ENCODE data around the gene SS18L1. TPM values are rescaled to one million over a fixed set of nuclear protein-coding genes. Genes with fewer than 3 reads are reported as not detected.

The SS18L1 gene
- total and polyA plus RNA-seq, 3 donors from 2014 or later = 16.2 to 69.5 (median 54.6) TPM

DNA sequence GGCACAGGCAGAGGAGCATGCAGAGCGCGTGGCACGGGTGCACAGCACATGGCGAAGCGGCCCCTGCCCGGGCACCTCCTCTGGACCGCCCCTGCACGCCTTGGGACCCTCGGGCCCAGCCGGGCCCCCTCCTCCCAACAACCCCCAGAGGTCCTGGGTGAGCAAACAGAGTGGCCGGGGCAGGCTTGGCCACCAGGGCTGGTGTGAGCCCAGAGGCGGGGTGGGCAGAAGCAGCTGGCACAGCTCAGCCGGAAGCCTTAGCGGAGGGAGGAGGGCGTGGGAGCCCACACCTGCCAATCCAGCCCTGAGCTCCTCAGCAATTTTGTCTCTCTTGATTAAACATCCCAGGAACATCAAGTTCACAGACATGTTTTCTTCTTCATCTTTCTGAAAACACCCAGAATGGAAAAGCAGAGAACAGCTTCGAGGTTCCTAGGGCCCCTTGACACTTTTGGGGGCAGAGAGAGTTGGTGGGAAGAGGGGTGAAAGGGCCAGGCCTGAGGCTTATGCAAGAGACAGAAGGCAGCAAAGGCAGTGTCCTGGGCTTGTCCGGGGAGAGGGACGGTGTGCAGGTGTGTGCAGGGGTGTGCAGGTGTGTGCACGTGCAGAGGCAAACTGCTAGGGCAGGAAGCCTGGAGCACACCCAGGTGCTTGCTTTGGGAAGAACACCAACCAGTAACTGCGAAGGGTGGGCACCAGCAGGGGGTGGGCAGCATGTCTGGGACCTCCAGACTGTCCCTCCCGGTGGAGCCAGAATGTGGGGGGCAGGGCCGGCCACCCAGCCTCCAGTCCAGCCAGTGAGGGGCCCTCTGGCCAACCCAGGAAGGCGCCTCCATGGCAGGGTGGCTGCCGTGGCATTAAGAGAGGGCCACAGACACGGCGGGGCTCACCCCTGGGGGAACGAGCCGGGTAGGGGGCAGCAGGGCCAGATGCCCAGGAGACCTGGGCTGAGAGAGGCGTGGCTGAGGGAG lies 71.7 kb downstream of the SS18L1 start:
- Histone ChIP-seq H3K36me3 (ENCODE audit: low read depth, missing control alignments) (no peaks in the 10 kb centered on the region), H3K27ac (no peak overlapping the region), H3K9me3 (no peaks in the 10 kb centered on the region), H3K4me3 (no peak overlapping the region), H3K27me3 (no peaks in the 10 kb centered on the region), H3K4me1 (peaks cover 9% of the 10 kb centered on the region)
- no peak for TF ChIP-seq POLR2A (IDR thresholded peaks at IDR 0.05)
- TF ChIP-seq, protein P1, sequence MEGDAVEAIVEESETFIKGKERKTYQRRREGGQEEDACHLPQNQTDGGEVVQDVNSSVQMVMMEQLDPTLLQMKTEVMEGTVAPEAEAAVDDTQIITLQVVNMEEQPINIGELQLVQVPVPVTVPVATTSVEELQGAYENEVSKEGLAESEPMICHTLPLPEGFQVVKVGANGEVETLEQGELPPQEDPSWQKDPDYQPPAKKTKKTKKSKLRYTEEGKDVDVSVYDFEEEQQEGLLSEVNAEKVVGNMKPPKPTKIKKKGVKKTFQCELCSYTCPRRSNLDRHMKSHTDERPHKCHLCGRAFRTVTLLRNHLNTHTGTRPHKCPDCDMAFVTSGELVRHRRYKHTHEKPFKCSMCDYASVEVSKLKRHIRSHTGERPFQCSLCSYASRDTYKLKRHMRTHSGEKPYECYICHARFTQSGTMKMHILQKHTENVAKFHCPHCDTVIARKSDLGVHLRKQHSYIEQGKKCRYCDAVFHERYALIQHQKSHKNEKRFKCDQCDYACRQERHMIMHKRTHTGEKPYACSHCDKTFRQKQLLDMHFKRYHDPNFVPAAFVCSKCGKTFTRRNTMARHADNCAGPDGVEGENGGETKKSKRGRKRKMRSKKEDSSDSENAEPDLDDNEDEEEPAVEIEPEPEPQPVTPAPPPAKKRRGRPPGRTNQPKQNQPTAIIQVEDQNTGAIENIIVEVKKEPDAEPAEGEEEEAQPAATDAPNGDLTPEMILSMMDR (IDR thresholded peaks at IDR 0.05) = no peak
- intact Hi-C loops (cut with DNase I; ENCODE audit: low total_unique reads) = no loop called here
- DNase-seq = no peak
- WGBS, 2 donors = 86 to 89% methylated on average over 14 to 29 of the region's 29 CpGs

DNA sequence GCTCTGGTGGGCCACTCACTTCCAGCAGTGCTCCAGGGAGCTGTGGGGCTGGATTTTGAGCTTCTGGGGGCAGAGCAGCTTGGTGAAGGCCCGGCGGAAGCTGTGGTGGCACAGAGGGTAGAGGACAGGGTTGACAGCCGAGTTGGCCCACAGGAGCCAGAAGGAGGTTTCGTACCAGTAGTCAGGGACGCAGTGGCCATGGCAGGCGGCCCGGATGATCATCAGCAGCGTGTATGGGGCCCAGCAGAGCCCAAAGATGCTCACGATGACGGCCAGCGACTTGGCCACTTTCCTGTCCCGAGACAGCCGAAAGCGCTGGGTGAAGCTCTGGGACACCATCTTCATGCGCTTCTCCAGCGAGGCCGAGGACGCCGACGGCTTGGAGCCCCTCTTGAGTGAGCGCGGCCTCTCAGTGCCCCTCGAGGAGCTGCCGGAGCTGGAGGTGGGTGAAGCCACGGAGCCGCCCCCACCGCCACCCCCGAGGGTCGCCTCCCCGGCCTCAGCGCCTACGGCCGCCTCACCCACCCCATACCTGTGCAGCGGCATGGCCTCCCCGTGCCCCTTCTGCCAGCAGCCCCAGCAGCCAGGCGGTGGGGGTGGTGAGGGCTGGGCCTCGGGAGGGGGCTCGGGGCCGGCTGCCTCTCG lies 72.5 kb downstream of the SS18L1 start:
- Histone ChIP-seq H3K36me3 (ENCODE audit: low read depth, missing control alignments) (no peaks in the 10 kb centered on the region), H3K4me1 (peaks cover 16% of the 10 kb centered on the region), H3K4me3 (no peak overlapping the region), H3K27me3 (no peaks in the 10 kb centered on the region), H3K9me3 (no peaks in the 10 kb centered on the region), H3K27ac (no peak overlapping the region)
- WGBS, 2 donors = 79 to 90% methylated on average over 14 to 34 of the region's 40 CpGs
- no peak for TF ChIP-seq POLR2A (IDR thresholded peaks at IDR 0.05)
- TF ChIP-seq, protein P1 (IDR thresholded peaks at IDR 0.05) = no peak
- DNase-seq = no peak
- intact Hi-C loops (cut with DNase I; ENCODE audit: low total_unique reads) = no loop called here

DNA sequence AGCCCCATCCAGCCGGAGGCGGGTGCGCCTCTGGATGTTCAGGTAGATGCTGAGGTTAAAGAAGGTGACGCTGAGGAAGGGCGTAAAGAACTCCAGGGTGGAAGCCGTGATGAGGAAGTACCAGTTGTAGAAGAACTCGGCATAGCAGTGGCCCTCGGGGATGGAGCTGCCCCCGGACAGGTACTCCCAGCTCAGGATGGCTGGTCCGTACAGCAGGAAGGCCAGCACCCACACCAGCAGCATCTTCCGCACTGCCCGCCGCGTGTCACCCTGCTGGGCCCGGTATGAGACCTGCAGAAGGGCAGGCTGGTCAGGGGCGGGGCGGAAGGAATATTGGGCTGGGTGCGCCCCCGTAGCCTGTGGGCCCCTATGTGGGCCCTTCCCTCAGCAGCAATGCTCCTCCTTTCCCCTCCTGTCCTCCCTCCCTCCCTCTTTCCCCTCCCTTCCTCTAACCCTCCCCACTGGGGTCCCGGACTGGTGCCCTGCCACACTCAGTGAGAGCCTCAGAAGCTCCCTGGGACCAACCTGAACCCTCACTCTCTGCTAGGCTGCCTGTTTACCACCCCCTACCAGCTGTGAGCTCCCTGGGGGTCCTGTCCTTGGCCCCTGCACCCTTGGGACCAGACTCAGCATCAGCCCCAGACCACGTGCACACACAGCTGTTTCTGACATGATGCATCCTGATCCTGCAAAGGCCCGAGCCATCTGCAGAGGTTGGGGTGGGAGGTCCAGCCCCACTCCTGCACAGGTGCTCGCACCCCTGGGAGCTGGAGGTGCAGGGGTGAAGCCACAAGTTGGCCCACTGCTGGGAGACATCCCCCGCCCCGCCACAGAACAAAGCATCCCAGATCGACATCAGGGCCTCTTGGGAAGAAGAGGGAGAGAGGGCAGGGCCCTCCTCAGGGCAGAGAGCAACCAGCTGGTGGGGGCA lies 73.3 kb downstream of the SS18L1 start:
- no peaks in the 10 kb centered on the region for H3K36me3 ChIP-seq (ENCODE audit: low read depth, missing control alignments)
- TF ChIP-seq, protein P1 (IDR thresholded peaks at IDR 0.05) = no peak
- no peak for TF ChIP-seq POLR2A (IDR thresholded peaks at IDR 0.05)
- WGBS, 2 donors = 76 to 80% methylated on average over 15 to 26 of the region's 26 CpGs
- no peak overlapping the region for H3K27ac ChIP-seq
- no peaks in the 10 kb centered on the region for H3K27me3 ChIP-seq
- intact Hi-C loops (cut with DNase I; ENCODE audit: low total_unique reads) = no loop called here
- H3K9me3 ChIP-seq = no peaks in the 10 kb centered on the region
- DNase-seq = no peak
- H3K4me3 ChIP-seq = no peak overlapping the region
- peaks cover 16% of the 10 kb centered on the region for H3K4me1 ChIP-seq

GRCh38 chr20:62217913-62218773 lies 74.6 kb downstream of the SS18L1 start:
- Histone ChIP-seq H3K36me3 (ENCODE audit: low read depth, missing control alignments) (no peaks in the 10 kb centered on the region), H3K27ac (no peak overlapping the region), H3K9me3 (no peaks in the 10 kb centered on the region), H3K4me3 (no peak overlapping the region), H3K27me3 (no peaks in the 10 kb centered on the region), H3K4me1 (peaks cover 16% of the 10 kb centered on the region)
- TF ChIP-seq, protein P1 (IDR thresholded peaks at IDR 0.05) = no peak
- no peak for TF ChIP-seq POLR2A (IDR thresholded peaks at IDR 0.05)
- WGBS, 2 donors = 59 to 66% methylated on average over 14 to 38 of the region's 38 CpGs
- DNase-seq = no peak
- intact Hi-C loops (cut with DNase I; ENCODE audit: low total_unique reads) = no loop called here

Data from testis (tissue), 3 donors.